Measurements from ENCODE around the gene PERM1. TPM values are rescaled to one million over a fixed set of nuclear protein-coding genes. Genes with fewer than 3 reads are reported as not detected.

The PERM1 gene
- total RNA-seq, 1 experiment from 2014 or later: not detected

DNA sequence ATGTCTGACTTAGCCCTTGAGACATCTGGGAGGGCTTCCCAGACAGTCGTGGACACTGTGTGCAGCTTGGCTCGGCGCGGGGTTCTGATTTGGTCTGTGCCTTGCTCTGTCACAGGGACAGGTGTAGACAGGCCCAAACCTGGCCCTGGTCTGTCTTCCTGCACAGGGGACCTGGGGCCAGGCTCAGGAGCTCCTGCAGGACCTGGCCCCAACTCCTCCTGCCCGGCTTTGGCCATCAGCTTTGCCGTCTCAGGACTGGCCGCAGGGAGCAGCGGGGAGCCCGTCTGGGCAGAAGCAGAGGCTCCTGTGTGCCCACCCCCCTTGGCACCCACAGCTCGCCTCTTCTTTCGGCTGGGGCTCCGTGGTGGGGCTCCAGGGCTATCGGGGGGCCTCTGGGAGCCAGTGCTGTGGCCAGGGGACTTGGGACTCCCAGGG, 1.7 kb downstream of the PERM1 start:
- DNase-seq (ENCODE audit: low spot score) (no peak), ATAC-seq (no peak)
- Mint-ChIP-seq H3K4me3 (no peak overlapping the region), H3K4me1 (peaks cover 4% of the 10 kb centered on the region), H3K9me3 (peaks cover 3% of the 10 kb centered on the region), H3K36me3 (peaks cover 3% of the 10 kb centered on the region; the same call in 1 of the 2 replicates), H3K27me3 (ENCODE audit: low read depth) (peaks cover 28% of the 10 kb centered on the region), H3K27ac (no peak overlapping the region)
- CTCF ChIA-PET: interaction anchor here (1.2 to 6.3 kb wide), 5 partner anchors 21 to 84 kb away, joined by 3 to 47 read pairs (median 4); partner anchors contain the start of gene HES4
- POLR2A ChIA-PET: no interaction called here
- TF ChIP-seq NFATC4 (CRISPR knock-in tag; IDR thresholded peaks at IDR 0.05) (no peak), ZNF425 (CRISPR knock-in tag; conservative IDR thresholded peaks at IDR 0.05) (no peak), AR (CRISPR knock-in tag; IDR thresholded peaks at IDR 0.05) (no peak), NR2C2 (CRISPR knock-in tag; IDR thresholded peaks at IDR 0.05) (no peak), ARID4B (CRISPR knock-in tag; IDR thresholded peaks at IDR 0.05; ENCODE audit: borderline replicate concordance) (no peak), IRF2 (CRISPR knock-in tag; IDR thresholded peaks at IDR 0.05; ENCODE audit: borderline replicate concordance, low read depth) (no peak), ELF4 (CRISPR knock-in tag; IDR thresholded peaks at IDR 0.05; ENCODE audit: low read depth) (no peak), ZNF121 (CRISPR knock-in tag; IDR thresholded peaks at IDR 0.05) (no peak)
- TF ChIP-seq, protein P1, sequence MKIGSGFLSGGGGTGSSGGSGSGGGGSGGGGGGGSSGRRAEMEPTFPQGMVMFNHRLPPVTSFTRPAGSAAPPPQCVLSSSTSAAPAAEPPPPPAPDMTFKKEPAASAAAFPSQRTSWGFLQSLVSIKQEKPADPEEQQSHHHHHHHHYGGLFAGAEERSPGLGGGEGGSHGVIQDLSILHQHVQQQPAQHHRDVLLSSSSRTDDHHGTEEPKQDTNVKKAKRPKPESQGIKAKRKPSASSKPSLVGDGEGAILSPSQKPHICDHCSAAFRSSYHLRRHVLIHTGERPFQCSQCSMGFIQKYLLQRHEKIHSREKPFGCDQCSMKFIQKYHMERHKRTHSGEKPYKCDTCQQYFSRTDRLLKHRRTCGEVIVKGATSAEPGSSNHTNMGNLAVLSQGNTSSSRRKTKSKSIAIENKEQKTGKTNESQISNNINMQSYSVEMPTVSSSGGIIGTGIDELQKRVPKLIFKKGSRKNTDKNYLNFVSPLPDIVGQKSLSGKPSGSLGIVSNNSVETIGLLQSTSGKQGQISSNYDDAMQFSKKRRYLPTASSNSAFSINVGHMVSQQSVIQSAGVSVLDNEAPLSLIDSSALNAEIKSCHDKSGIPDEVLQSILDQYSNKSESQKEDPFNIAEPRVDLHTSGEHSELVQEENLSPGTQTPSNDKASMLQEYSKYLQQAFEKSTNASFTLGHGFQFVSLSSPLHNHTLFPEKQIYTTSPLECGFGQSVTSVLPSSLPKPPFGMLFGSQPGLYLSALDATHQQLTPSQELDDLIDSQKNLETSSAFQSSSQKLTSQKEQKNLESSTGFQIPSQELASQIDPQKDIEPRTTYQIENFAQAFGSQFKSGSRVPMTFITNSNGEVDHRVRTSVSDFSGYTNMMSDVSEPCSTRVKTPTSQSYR (CRISPR knock-in tag; IDR thresholded peaks at IDR 0.05): no peak
- TF ChIP-seq, protein P2, sequence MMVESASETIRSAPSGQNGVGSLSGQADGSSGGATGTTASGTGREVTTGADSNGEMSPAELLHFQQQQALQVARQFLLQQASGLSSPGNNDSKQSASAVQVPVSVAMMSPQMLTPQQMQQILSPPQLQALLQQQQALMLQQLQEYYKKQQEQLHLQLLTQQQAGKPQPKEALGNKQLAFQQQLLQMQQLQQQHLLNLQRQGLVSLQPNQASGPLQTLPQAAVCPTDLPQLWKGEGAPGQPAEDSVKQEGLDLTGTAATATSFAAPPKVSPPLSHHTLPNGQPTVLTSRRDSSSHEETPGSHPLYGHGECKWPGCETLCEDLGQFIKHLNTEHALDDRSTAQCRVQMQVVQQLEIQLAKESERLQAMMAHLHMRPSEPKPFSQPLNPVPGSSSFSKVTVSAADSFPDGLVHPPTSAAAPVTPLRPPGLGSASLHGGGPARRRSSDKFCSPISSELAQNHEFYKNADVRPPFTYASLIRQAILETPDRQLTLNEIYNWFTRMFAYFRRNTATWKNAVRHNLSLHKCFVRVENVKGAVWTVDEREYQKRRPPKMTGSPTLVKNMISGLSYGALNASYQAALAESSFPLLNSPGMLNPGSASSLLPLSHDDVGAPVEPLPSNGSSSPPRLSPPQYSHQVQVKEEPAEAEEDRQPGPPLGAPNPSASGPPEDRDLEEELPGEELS (CRISPR knock-in tag; IDR thresholded peaks at IDR 0.05): no peak
- TF ChIP-seq, protein P3, sequence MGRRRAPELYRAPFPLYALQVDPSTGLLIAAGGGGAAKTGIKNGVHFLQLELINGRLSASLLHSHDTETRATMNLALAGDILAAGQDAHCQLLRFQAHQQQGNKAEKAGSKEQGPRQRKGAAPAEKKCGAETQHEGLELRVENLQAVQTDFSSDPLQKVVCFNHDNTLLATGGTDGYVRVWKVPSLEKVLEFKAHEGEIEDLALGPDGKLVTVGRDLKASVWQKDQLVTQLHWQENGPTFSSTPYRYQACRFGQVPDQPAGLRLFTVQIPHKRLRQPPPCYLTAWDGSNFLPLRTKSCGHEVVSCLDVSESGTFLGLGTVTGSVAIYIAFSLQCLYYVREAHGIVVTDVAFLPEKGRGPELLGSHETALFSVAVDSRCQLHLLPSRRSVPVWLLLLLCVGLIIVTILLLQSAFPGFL (CRISPR knock-in tag; IDR thresholded peaks at IDR 0.05; ENCODE audit: borderline replicate concordance): no peak
- TF ChIP-seq, protein P4, sequence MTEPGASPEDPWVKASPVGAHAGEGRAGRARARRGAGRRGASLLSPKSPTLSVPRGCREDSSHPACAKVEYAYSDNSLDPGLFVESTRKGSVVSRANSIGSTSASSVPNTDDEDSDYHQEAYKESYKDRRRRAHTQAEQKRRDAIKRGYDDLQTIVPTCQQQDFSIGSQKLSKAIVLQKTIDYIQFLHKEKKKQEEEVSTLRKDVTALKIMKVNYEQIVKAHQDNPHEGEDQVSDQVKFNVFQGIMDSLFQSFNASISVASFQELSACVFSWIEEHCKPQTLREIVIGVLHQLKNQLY (CRISPR knock-in tag; IDR thresholded peaks at IDR 0.05): no peak
- TF ChIP-seq, protein P5, sequence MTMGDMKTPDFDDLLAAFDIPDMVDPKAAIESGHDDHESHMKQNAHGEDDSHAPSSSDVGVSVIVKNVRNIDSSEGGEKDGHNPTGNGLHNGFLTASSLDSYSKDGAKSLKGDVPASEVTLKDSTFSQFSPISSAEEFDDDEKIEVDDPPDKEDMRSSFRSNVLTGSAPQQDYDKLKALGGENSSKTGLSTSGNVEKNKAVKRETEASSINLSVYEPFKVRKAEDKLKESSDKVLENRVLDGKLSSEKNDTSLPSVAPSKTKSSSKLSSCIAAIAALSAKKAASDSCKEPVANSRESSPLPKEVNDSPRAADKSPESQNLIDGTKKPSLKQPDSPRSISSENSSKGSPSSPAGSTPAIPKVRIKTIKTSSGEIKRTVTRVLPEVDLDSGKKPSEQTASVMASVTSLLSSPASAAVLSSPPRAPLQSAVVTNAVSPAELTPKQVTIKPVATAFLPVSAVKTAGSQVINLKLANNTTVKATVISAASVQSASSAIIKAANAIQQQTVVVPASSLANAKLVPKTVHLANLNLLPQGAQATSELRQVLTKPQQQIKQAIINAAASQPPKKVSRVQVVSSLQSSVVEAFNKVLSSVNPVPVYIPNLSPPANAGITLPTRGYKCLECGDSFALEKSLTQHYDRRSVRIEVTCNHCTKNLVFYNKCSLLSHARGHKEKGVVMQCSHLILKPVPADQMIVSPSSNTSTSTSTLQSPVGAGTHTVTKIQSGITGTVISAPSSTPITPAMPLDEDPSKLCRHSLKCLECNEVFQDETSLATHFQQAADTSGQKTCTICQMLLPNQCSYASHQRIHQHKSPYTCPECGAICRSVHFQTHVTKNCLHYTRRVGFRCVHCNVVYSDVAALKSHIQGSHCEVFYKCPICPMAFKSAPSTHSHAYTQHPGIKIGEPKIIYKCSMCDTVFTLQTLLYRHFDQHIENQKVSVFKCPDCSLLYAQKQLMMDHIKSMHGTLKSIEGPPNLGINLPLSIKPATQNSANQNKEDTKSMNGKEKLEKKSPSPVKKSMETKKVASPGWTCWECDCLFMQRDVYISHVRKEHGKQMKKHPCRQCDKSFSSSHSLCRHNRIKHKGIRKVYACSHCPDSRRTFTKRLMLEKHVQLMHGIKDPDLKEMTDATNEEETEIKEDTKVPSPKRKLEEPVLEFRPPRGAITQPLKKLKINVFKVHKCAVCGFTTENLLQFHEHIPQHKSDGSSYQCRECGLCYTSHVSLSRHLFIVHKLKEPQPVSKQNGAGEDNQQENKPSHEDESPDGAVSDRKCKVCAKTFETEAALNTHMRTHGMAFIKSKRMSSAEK (CRISPR knock-in tag; IDR thresholded peaks at IDR 0.05; ENCODE audit: borderline replicate concordance): no peak
- TF ChIP-seq, protein P6, sequence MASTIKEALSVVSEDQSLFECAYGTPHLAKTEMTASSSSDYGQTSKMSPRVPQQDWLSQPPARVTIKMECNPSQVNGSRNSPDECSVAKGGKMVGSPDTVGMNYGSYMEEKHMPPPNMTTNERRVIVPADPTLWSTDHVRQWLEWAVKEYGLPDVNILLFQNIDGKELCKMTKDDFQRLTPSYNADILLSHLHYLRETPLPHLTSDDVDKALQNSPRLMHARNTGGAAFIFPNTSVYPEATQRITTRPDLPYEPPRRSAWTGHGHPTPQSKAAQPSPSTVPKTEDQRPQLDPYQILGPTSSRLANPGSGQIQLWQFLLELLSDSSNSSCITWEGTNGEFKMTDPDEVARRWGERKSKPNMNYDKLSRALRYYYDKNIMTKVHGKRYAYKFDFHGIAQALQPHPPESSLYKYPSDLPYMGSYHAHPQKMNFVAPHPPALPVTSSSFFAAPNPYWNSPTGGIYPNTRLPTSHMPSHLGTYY (CRISPR knock-in tag; IDR thresholded peaks at IDR 0.05): no peak

All from WTC11 (cell line).